ENCODE data around the gene TMEM164. TPM values are rescaled to one million over a fixed set of nuclear protein-coding genes. Genes with fewer than 3 reads are reported as not detected.

The TMEM164 gene
- total RNA-seq, 1 donor from 2014 or later = 17.6 TPM

GRCh38 chrX:110194977-110195376 is 192.1 kb downstream of the TMEM164 start:
- FAIRE-seq (no peak), DNase-seq (ENCODE audit: low read depth) (no peak)
- Histone ChIP-seq H3K9me3 (ENCODE audit: insufficient read depth, low read depth, low read length) (no peaks in the 10 kb centered on the region), H3K4me1 (ENCODE audit: insufficient read depth, low read length) (no peaks in the 10 kb centered on the region), H3K79me2 (ENCODE audit: insufficient read depth, low read length) (no peaks in the 10 kb centered on the region), H3K36me3 (ENCODE audit: insufficient read depth, low read length) (no peaks in the 10 kb centered on the region), H3K4me2 (ENCODE audit: low read length) (no peak overlapping the region), H3K9ac (ENCODE audit: low read length) (no peak overlapping the region), H3K27ac (ENCODE audit: low read depth, low read length) (no peak overlapping the region), H3K4me3 (ENCODE audit: insufficient read depth, low read depth, low read length) (no peak overlapping the region), H4K20me1 (ENCODE audit: insufficient read depth, low read length) (no peaks in the 10 kb centered on the region), H3K27me3 (ENCODE audit: insufficient read depth, low read length) (no peaks in the 10 kb centered on the region), H2AFZ (ENCODE audit: low read depth, low read length) (no peak overlapping the region)
- H3K36me3 Mint-ChIP-seq (ENCODE audit: low read depth, unreplicated experiment) = no peaks in the 10 kb centered on the region
- no peaks in the 10 kb centered on the region for H3K27me3 Mint-ChIP-seq (ENCODE audit: low read depth, unreplicated experiment)
- TF ChIP-seq EZH2 (IDR thresholded peaks at IDR 0.05; ENCODE audit: insufficient read depth, low read length) (no peak), CTCF (IDR thresholded peaks at IDR 0.05; ENCODE audit: insufficient read depth, low read depth, low read length) (no peak)
- no peak overlapping the region for H3K27ac Mint-ChIP-seq (ENCODE audit: unreplicated experiment)
- H3K4me3 Mint-ChIP-seq (ENCODE audit: unreplicated experiment) = no peak overlapping the region
- H3K9me3 Mint-ChIP-seq (ENCODE audit: unreplicated experiment) = no peaks in the 10 kb centered on the region
- H3K4me1 Mint-ChIP-seq (ENCODE audit: low read depth, unreplicated experiment) = no peaks in the 10 kb centered on the region

GRCh38 chrX:110201799-110202198 is 198.9 kb downstream of the TMEM164 start:
- H3K27me3 ChIP-seq (ENCODE audit: insufficient read depth, low read length) = no peaks in the 10 kb centered on the region
- H3K9me3 Mint-ChIP-seq (ENCODE audit: unreplicated experiment) = no peaks in the 10 kb centered on the region
- H3K4me3 ChIP-seq (ENCODE audit: insufficient read depth, low read depth, low read length) = no peak overlapping the region
- peaks cover 10% of the 10 kb centered on the region for H3K4me1 Mint-ChIP-seq (ENCODE audit: low read depth, unreplicated experiment)
- H2AFZ ChIP-seq (ENCODE audit: low read depth, low read length) = no peak overlapping the region
- no peak for FAIRE-seq
- H3K27ac Mint-ChIP-seq (ENCODE audit: unreplicated experiment) = no peak overlapping the region
- TF ChIP-seq EZH2 (IDR thresholded peaks at IDR 0.05; ENCODE audit: insufficient read depth, low read length) = no peak
- no peak for TF ChIP-seq CTCF (IDR thresholded peaks at IDR 0.05; ENCODE audit: insufficient read depth, low read depth, low read length)
- H3K36me3 Mint-ChIP-seq (ENCODE audit: low read depth, unreplicated experiment) = no peaks in the 10 kb centered on the region
- no peak overlapping the region for H3K4me3 Mint-ChIP-seq (ENCODE audit: unreplicated experiment)
- H3K27ac ChIP-seq (ENCODE audit: low read depth, low read length) = no peak overlapping the region
- H3K4me2 ChIP-seq (ENCODE audit: low read length) = no peak overlapping the region
- DNase-seq (ENCODE audit: low read depth) = no peak
- peaks cover 7% of the 10 kb centered on the region for H3K4me1 ChIP-seq (ENCODE audit: insufficient read depth, low read length)
- H3K9me3 ChIP-seq (ENCODE audit: insufficient read depth, low read depth, low read length) = no peaks in the 10 kb centered on the region
- H3K9ac ChIP-seq (ENCODE audit: low read length) = no peak overlapping the region
- H4K20me1 ChIP-seq (ENCODE audit: insufficient read depth, low read length) = no peaks in the 10 kb centered on the region
- no peaks in the 10 kb centered on the region for H3K79me2 ChIP-seq (ENCODE audit: insufficient read depth, low read length)
- peaks cover 6% of the 10 kb centered on the region for H3K36me3 ChIP-seq (ENCODE audit: insufficient read depth, low read length)
- H3K27me3 Mint-ChIP-seq (ENCODE audit: low read depth, unreplicated experiment) = no peaks in the 10 kb centered on the region

- Histone ChIP-seq H3K27ac (ENCODE audit: low read depth, low read length) (peak overlapping the region; percentile 26), H3K4me1 (ENCODE audit: insufficient read depth, low read length) (peaks cover 13% of the 10 kb centered on the region), H4K20me1 (ENCODE audit: insufficient read depth, low read length) (no peaks in the 10 kb centered on the region), H3K36me3 (ENCODE audit: insufficient read depth, low read length) (peaks cover 6% of the 10 kb centered on the region), H3K27me3 (ENCODE audit: insufficient read depth, low read length) (no peaks in the 10 kb centered on the region), H2AFZ (ENCODE audit: low read depth, low read length) (no peak overlapping the region), H3K4me3 (ENCODE audit: insufficient read depth, low read depth, low read length) (no peak overlapping the region), H3K9me3 (ENCODE audit: insufficient read depth, low read depth, low read length) (no peaks in the 10 kb centered on the region), H3K9ac (ENCODE audit: low read length) (no peak overlapping the region), H3K4me2 (ENCODE audit: low read length) (peak overlapping the region; percentile 41), H3K79me2 (ENCODE audit: insufficient read depth, low read length) (no peaks in the 10 kb centered on the region)
- peaks cover 14% of the 10 kb centered on the region for H3K4me1 Mint-ChIP-seq (ENCODE audit: low read depth, unreplicated experiment)
- H3K27ac Mint-ChIP-seq (ENCODE audit: unreplicated experiment) = no peak overlapping the region
- no peaks in the 10 kb centered on the region for H3K27me3 Mint-ChIP-seq (ENCODE audit: low read depth, unreplicated experiment)
- peaks cover 1% of the 10 kb centered on the region for H3K36me3 Mint-ChIP-seq (ENCODE audit: low read depth, unreplicated experiment)
- H3K9me3 Mint-ChIP-seq (ENCODE audit: unreplicated experiment) = no peaks in the 10 kb centered on the region
- DNase-seq (ENCODE audit: low read depth) = peak; percentile 82
- TF ChIP-seq CTCF (IDR thresholded peaks at IDR 0.05; ENCODE audit: insufficient read depth, low read depth, low read length) (no peak), EZH2 (IDR thresholded peaks at IDR 0.05; ENCODE audit: insufficient read depth, low read length) (no peak)
- no peak overlapping the region for H3K4me3 Mint-ChIP-seq (ENCODE audit: unreplicated experiment)
- FAIRE-seq = peak; percentile 89
Measured at GRCh38 chrX:110204986-110205385, 202.1 kb downstream of the TMEM164 start.
